HepG2 (cell line): ENCODE results near the gene CSTF1. TPM values are rescaled to one million over a fixed set of nuclear protein-coding genes. Genes with fewer than 3 reads are reported as not detected.

Experiments used
- ATAC-seq: fragments of 200-7000 bp; cut with Tn5 transposase; 3 replicates; pipeline ENCODE4 v1.9.1; 2020; ENCODE audit warnings: mild to moderate bottlenecking, moderate library complexity
- BruUV-seq: library from RNA; stranded (reverse); fragments of 400-500 nt; replicated peaks from 2 replicates; lab custom pipeline; 2021; lab: Mats Ljungman, UMichigan
- CTCF ChIA-PET: fragments of 300-600 bp; formaldehyde crosslinking; extraction: SDS; loops from one replicate; lab custom pipeline; 2021; ENCODE audit warnings: low total read pairs, inconsistent platforms, low intra/inter-chr PET ratio; lab: Yijun Ruan, JAX
- POLR2A ChIA-PET: fragments of 350-600 bp; sonication (Branson Sonifier 250); formaldehyde crosslinking; loops from one replicate; lab custom pipeline; 2020; ENCODE audit warnings: antibody characterized with exemption, inconsistent platforms; lab: Yijun Ruan, JAX
- DNase-seq: peaks from one replicate; pipeline ENCODE4 v3.0.0-alpha.2; 2015; ENCODE audit warnings: low spot score
- FAIRE-seq: peaks from 3 replicates; lab custom pipeline; 2011; peaks lifted over from hg19 to GRCh38; lab: Jason Lieb, UNC
- H2AFZ ChIP-seq: one replicate; pipeline ENCODE4 v1.6.1; 2011; ENCODE audit warnings: low read length, inconsistent platforms
- H3K27ac ChIP-seq: fragments of 300-600 bp; 3 replicates; pipeline ENCODE4 v1.8.0; 2011; ENCODE audit warnings: mixed run types, mild to moderate bottlenecking, mixed read lengths, low read length, inconsistent platforms; ENCODE audit not compliant: insufficient read depth; ENCODE audit errors: extremely low read length
- H3K27me3 ChIP-seq, 2 experiments: fragments of 200-600 bp in 1 of 2; 2 replicates in 1 of 2; 3 replicates in 1 of 2; pipeline versions ENCODE4 v1.6.0 to v1.8.0; 2011; ENCODE audit warnings: low read length in 2 of 2, mild to moderate bottlenecking in 2 of 2, moderate library complexity in 2 of 2, inconsistent platforms in 1 of 2; ENCODE audit not compliant: insufficient read depth in 2 of 2, control insufficient read depth in 1 of 2
- H3K36me3 ChIP-seq, 2 experiments: fragments of 200-600 bp in 1 of 2; replicated peaks in 1 of 2; 2 replicates in 1 of 2; 3 replicates in 1 of 2; pipeline versions ENCODE4 v1.5.1 to v1.8.0; 2011; ENCODE audit warnings: low read length in 2 of 2, inconsistent platforms in 1 of 2; ENCODE audit not compliant: insufficient read depth in 2 of 2, control insufficient read depth in 1 of 2
- H3K4me1 ChIP-seq: 2 replicates; pipeline ENCODE4 v1.5.1; 2012; ENCODE audit warnings: low read length, inconsistent platforms; ENCODE audit not compliant: insufficient read depth
- H3K4me2 ChIP-seq: 2 replicates; pipeline ENCODE4 v1.6.0; 2011; ENCODE audit warnings: low read depth, low read length, inconsistent platforms
- H3K4me3 ChIP-seq, 3 experiments: fragments of 200-600 bp in 1 of 3; sonication (generic), shearing (Covaris generic) in 1 of 3; replicated peaks in 1 of 3; 2 replicates each; pipeline ENCODE4 v1.5.1; 2011 to 2016; ENCODE audit warnings: low read length in 3 of 3, inconsistent platforms in 2 of 3, low read depth in 2 of 3, mild to moderate bottlenecking in 2 of 3, control low read depth in 1 of 3, mixed read lengths in 1 of 3; ENCODE audit not compliant: insufficient read depth in 1 of 3
- H3K79me2 ChIP-seq: one replicate; pipeline ENCODE4 v1.6.1; 2011; ENCODE audit warnings: low read length, inconsistent platforms; ENCODE audit not compliant: insufficient read depth
- H3K9ac ChIP-seq: 2 replicates; pipeline ENCODE4 v1.6.0; 2011; ENCODE audit warnings: mild to moderate bottlenecking, low read depth, low read length, inconsistent platforms; ENCODE audit not compliant: insufficient read depth
- H3K9me3 ChIP-seq: 2 replicates; pipeline ENCODE4 v1.5.1; 2012; ENCODE audit warnings: mild to moderate bottlenecking, low read length
- H4K20me1 ChIP-seq: 2 replicates; pipeline ENCODE4 v1.6.0; 2011; ENCODE audit warnings: inconsistent platforms, mild to moderate bottlenecking, low read length, moderate library complexity; ENCODE audit not compliant: insufficient read depth
- ARID5B ChIP-seq: IDR thresholded peaks from 2 replicates; pipeline ENCODE4 v1.4.0; 2020; ENCODE audit warnings: mild to moderate bottlenecking, missing genetic modification reagents
- MAFK ChIP-seq, 2 experiments: IDR thresholded peaks in 1 of 2; conservative IDR thresholded peaks in 1 of 2; 2 replicates each; pipeline ENCODE4 v1.6.1; 2011; ENCODE audit warnings: improper control_type of control experiment in 2 of 2, low read length in 2 of 2
- PRDM10 ChIP-seq: sonication (generic); formaldehyde crosslinking; IDR thresholded peaks from 2 replicates; pipeline ENCODE4 v1.4.0; 2020; ENCODE audit warnings: low read depth, missing genetic modification reagents
- TFDP2 ChIP-seq: sonication (generic); formaldehyde crosslinking; IDR thresholded peaks from 2 replicates; pipeline ENCODE4 v1.4.0; 2020; ENCODE audit warnings: missing genetic modification reagents
- ZFX ChIP-seq: sonication (generic); formaldehyde crosslinking; IDR thresholded peaks from 2 replicates; pipeline ENCODE4 v1.4.0; 2020; ENCODE audit warnings: mild to moderate bottlenecking, low read depth, missing genetic modification reagents, moderate library complexity
- WGBS: methylation state at CpG from one replicate; pipeline ENCODE4 v1.1.6; 2017; ENCODE audit warnings: low lambda C conversion rate; 5-methylcytosine and 5-hydroxymethylcytosine counted together
- in situ Hi-C: cut with HindIII; loops from 2 replicates; pipeline ENCODE4 v1.10.0; 2017; ENCODE audit warnings: low pct_unique_long_range_greater_than_20kb; ENCODE audit not compliant: extremely low pct_ligation_motif_present
- intact Hi-C: fragments of 100-400 bp; cut with micrococcal nuclease; formaldehyde crosslinking; loops from one replicate; pipeline ENCODE4 v1.10.0; 2022; ENCODE audit not compliant: unreplicated experiment
- polyA plus RNA-seq, 8 experiments: library from polyadenylated mRNA; depleted of rRNA in 3 of 8; stranded (reverse) in 7 of 8; unstranded in 1 of 8; fragments of >200 nt; fragmentation: Illumina TruSeq in 4 of 8; extraction: Trizol in 4 of 8; gene quantifications; 2 replicates each; pipeline versions ENCODE4 v1.2.1 to v1.2.3, GENCODE V29; 2011 to 2016; ENCODE audit warnings: low read depth in 4 of 8, missing spikeins in 1 of 8, mixed read lengths in 1 of 8; ENCODE audit not compliant: insufficient read depth in 1 of 8
- total RNA-seq, 5 experiments: library from RNA; depleted of rRNA; stranded (reverse); fragments of >200 nt; fragmentation: Illumina TruSeq; extraction: Trizol; gene quantifications; 2 replicates each; pipeline ENCODE4 v1.2.3, GENCODE V29; 2016; ENCODE audit warnings: low read depth in 1 of 5

CSTF1 gene
- total and polyA plus RNA-seq, 2 of the 13 experiments (the other 11 are each of a cell fraction or from before 2014, with no cell fraction given) = 70.9 to 100 TPM

GRCh38 chr20:56386219-56386618, 6.2 kb upstream of the CSTF1 start (continued):
- TF ChIP-seq ARID5B (0 out of 2 replicates have a peak, but pooled peaks have one; percentile 15), PRDM10 (no peak)
- TF ChIP-seq, all 625 proteins: peak for 7

DNA sequence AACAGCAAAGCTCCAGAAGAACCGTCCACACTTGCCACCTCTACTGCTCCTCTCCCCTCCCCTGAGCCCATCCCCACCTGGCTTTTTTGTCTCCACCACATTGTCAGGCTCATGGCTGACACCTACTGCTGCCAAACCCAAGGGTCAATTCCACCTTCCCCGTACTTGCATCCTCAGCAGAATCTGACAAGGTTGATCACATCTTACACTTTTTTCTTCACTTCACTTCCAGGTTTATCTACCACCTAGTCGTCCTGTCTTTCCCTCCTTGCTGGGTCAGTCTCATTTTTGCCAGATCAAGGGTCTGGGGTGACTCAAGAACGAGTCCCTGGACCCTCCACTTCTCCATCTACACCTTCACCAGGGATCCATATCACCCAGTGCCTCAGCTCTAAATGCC, 3.6 kb upstream of the CSTF1 start:
- Histone ChIP-seq H3K9me3 (no peaks in the 10 kb centered on the region), H3K27ac (no peak overlapping the region), H3K27me3 (peaks cover 0 to 4% of the 10 kb centered on the region in 2 experiments; a peak in 1 of 5 replicates), H3K4me2 (peak overlapping the region; percentile 82; the same call in 1 of the 2 replicates), H2AFZ (no peak overlapping the region), H3K4me3 (no peak overlapping the region), H3K4me1 (peaks cover 68% of the 10 kb centered on the region), H4K20me1 (no peaks in the 10 kb centered on the region), H3K9ac (no peak overlapping the region), H3K36me3 (peaks cover 16 to 50% of the 10 kb centered on the region in 2 experiments), H3K79me2 (peaks cover 89% of the 10 kb centered on the region)
- no peak for ATAC-seq
- DNase-seq = no peak
- FAIRE-seq = no peak
- peak; percentile 54 to 65 for TF ChIP-seq MAFK (conservative IDR thresholded peaks at IDR 0.05 in 1 of 2, IDR thresholded peaks at IDR 0.05 in 1 of 2; ENCODE audit: low read length in 2 of 2)
- peak; percentile 12; the same call in 1 of the 2 replicates for TF ChIP-seq ZFX (CRISPR knock-in tag)
- no peak for TF ChIP-seq TFDP2 (CRISPR knock-in tag)
- 96% methylated on average over 4 of the region's 4 CpGs for WGBS
- CTCF ChIA-PET = no interaction called here
- in situ Hi-C loops (no loop called here), intact Hi-C loops (no loop called here)
- POLR2A ChIA-PET = no interaction called here
- no TSS peak for BruUV-seq
